ENCODE data around the gene TMF1.

GRCh38 chr3:69012800-69013252 is 39.3 kb downstream of the TMF1 start:
- TF ChIP-seq FOXA1 (IDR thresholded peaks at IDR 0.05) (no peak), BHLHE40 (IDR thresholded peaks at IDR 0.05; ENCODE audit: borderline replicate concordance) (no peak), L3MBTL2 (conservative IDR thresholded peaks at IDR 0.05) (no peak)

Data from HEK293T (cell line).